Esophagus mucosa (tissue), 1 donor: ENCODE measurements around the gene PDE10A. TPM values are rescaled to one million over a fixed set of nuclear protein-coding genes. Genes with fewer than 3 reads are reported as not detected.
A peak's percentile ranks its signal among the peaks of the same experiment; 100 is the strongest.
"Not testable (repeated sequence)": the region's sequence is repeated elsewhere in the genome, so short reads cannot be mapped to it uniquely, and the experiment has no call there.

ENCODE experiments used
- ATAC-seq: fragments of 200-7000 bp; cut with Tn5 transposase; one replicate; pipeline ENCODE4 v1.9.1; 2020
- total RNA-seq: library from RNA; stranded (reverse); gene quantifications from one replicate; pipeline ENCODE4 v1.2.4, GENCODE V29; 2023
- donor health status: DM: yes; HTN: yes; CAD: no.

The PDE10A gene
- total RNA-seq, 1 donor from 2014 or later: 0.72 TPM

DNA sequence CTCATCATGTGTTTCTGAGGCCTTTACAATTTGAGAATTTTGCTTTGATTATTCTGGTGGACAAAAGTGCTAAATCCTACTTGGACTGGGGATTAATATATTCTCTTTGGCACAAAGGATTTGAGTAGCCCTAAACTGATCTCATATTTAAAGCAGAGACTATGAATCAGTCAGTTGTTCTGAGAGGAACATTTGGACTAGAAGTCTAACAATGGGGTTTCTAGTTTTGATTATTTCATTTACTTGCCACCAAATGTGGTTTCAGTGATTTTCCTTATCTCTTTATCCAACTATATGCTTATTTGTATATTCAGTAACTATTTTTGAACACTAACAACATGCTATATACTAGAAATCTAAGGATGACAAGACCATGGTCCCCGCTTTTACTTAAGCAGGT lies 81.4 kb downstream of the PDE10A start:
- no peak for ATAC-seq

DNA sequence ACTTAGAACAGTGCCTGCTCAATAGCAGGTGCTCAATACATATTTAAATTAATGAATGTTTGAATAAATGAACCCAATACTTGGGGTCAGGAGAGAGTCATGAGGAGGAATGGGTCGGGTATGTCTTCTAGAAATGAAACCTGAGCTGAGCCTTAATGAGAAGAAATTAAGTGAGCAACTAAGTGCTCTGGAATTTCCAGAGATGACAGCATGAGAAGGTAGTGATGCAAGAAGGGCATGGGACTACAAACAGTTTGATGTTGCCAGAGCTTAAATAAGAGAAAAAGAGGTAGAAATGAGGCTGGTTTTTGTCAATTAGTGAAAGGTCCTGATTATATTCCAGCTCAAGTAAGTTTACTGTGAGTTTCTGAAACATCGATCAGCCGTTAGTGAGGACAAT lies 82.9 kb downstream of the PDE10A start:
- no peak for ATAC-seq

DNA sequence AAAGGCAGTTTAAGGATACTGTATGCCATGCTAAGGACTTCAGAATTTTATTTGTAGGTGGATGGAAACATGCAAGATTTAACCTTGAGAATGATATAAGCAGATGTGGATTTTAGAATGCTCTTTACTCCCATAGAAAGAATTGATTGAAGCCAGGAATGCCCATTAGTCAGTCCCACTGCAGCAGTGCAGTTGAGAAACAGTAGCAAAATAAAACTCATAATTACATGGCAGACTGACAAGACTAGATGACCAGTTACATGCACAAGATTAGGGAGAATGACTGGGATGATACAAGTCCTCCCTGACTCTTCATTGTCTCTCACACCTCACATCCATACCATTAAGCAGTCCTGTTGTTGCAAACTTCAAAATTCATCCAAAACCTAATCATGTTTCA lies 83.9 kb downstream of the PDE10A start:
- ATAC-seq: no peak

DNA sequence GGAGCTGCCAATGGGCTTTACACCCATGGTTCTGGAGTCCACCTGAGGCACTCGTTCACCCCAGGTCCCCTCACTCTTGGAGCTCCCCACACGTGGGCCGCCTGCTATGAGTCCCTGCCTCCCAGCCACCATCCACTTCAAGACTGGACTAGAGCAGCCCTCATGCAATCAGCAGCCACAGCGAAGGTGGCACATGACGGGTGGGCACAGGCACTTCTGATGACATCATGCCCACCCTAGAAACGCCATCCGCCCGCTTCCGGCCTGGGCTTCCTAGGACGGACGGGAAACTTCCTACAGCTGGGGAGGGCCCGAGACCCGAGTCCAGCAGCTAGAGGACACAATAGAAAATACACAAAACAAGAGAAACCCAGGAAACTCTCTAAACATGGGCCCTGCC lies 85.5 kb downstream of the PDE10A start:
- no peak for ATAC-seq

DNA sequence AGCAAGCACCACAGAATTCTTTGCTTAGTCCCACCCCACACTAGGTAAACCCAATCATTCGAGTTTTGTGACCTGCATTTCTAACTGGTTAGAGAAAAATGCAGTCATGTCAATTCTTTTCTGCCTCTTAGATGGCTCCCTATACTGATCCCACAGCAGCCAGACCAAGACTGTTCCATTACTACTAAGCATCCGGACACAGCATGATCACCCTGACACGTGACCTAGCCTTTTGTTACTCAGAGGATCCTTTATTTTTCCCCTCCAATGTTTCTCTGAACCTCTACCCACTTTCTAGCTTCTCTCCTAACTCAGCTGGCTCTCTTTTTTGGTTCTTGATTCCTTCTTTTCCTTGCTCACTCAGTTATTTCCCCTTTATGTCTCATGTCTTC lies 87.9 kb downstream of the PDE10A start:
- no peak for ATAC-seq

DNA sequence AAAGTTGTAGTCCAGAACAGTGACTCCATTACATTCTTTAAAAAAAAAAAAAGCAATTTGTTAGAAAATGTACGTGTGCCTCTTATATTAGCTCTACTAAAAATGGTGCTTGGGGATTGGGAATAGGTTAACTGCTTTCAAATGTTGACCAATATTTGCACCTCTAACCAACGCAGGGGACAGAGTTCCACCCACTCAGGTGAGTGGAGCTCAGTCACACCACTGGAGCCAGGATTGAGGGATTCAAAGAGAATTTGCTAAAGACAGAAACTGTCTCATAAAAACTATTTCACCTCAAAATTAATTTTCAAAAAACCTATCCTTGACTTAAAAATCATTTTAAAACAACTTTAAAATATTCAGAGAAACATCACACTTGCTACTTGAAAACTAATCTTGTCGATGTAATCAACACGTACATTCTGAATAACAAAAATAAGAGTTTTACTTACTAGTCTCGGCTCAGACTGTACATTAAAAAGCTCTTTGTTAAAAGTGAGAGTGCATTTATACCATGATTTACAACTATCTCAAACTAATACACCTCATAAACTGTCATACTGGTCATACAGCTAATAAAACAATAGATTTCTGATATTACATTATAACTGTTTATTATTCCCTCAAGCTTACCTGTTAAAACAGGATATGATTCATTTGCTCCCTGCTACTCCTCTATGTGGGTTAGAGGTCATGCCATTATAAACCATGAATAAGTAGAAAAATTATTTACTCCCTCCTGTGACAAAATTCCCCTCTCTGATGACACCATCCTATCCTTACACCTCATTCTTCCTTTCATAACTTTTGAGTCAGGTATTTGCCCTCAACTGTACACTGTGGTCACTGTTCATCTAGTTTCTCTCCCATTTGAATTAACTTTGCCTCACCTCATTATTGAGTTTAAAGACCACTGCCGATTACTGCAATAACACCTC lies 88.6 kb downstream of the PDE10A start:
- ATAC-seq: peak; percentile 93

DNA sequence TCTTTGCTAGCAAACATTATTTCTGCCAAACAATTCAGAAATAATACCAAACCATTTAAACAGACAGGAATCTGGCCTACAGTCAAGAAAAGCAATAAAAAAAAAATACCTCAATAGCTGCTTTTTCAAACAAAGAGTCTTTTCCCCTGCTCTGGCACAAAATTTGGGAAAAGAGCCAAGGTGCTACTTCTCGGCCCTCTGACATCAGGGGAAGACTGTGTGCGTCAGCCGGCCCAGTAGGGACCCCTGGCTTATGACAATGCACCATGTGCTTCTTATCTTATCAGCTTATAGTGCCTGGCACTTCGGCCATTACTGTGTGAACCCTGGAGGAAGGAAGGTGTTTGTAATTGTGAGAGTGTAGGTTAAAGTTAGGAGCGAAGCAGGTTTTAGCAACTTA lies 89.4 kb downstream of the PDE10A start:
- peak; percentile 45 for ATAC-seq

DNA sequence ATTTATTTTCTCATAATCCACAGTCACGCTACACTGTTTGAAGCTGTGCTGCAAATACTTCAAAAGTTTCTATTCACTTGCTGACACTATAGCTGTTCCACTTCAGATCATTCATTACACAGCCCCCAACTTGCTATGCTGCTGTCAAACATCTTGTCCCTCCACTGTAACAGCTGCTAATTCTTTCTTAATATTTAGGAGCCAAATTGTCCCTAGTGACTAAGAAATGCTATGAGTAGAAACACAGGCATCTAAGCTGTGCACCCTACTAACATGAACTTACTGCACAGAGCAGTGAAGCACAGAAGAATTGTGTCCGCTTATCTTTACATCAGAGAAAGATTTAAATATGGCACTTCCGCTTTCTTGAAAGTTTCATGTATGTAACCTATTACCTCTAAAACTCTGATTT lies 91.3 kb downstream of the PDE10A start:
- ATAC-seq: no peak

DNA sequence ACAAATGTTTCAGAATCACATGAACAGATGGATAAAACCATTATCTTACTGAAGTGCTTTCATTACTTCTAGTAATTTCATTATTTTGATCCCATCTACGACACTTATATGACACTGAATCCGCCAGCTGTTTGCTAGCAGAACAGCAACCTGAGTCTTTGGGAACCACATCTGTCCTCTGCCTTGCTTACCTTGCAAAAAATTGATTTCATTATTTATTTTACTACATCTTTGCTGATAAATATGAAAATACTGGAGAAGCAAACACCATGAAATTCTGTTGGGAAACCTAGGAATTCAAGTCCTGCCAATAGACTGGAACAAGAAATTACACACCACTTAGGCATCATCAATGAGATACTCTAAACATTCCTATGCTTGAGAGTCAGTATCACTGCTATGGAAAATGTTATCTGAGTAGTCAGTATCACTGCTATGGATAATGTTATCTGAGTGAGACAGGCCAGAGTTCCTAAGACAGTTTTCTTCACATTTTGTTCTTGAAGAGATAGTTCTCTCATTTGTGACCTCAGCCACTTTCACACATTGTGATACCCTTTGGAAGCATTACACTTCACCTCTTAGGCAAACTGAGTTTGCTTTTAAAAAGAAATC lies 91.9 kb downstream of the PDE10A start:
- no peak for ATAC-seq

DNA sequence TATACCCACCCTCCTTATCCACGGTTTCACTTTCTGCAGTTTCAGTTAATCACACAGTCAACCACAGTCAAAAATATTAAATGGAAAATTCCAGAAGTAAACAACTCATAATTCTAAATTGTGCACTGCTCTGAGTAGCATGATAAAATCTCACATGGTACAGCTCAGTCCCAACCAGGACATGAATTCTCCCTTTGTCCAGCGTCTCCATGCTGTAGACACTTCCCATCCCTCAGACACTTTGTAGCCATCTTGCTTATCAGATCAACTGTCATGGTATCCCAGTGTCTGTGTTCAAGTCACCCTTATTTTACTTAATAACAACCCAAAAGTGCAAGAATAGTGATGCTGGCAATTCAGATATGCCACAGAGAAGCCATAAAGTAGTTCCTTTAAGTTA lies 94.7 kb downstream of the PDE10A start:
- ATAC-seq: no peak

DNA sequence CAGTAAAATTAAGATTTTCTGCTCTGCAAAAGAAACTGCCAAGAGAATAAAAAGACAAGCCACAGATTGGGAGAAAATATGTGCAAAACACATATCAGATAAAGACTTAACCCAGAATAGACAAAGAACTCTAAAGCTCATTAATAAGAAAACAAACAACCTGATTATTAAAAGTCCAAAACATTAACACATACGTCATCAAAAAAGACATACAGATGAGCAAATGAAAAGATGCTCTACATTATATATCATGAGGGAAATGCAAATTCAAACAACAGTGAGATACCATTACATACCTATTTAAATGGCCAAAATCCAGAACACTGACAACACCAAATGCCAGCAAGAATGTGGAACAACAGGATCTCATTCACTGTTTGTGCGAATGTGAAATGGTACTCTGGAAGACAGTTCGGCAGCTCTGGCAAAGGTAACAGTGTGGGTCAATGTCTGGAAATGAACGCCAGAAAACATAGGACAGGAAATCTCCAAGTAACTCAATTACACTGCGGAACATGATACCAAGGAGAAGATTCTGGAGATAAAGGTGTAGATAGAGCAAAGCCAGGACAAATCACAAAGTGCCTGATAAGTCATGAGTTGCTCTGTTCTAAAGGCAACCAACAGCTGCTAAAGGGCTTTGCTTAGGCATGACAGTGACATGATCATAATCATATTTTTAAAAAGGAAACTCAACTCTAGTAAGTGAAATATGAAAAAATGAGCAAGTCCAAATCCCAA lies 96.8 kb downstream of the PDE10A start:
- ATAC-seq: no peak

DNA sequence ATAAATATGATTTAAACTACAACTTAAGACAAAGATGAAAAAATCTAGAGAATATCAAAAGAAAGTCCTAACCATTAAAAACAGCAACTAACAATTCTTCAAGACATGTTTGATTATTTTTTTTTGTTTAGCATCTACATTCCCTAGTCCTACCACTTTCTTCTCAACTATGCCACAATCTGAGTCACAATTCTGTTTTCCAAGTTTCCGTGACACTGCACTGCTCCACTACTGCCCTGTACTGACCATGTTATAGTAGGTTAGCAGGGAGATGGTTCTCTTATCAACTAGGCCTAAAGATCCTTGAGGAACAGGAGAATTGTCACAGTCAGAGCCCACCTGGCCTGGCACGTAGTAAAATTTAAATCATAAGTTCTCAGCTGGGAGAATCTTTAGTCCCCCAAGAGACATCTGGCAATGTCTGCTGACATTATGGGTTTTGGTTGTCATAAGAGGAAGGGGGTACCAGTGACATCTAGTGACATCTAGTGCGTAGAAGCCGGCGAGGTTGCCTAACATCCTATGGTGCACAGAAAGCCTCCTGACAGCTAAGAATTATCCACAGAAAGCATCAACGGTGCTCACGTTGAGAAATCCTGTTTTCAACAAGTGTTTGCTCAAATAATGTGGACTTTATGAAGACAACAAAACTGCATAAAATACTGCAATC lies 100.5 kb downstream of the PDE10A start:
- no peak for ATAC-seq

DNA sequence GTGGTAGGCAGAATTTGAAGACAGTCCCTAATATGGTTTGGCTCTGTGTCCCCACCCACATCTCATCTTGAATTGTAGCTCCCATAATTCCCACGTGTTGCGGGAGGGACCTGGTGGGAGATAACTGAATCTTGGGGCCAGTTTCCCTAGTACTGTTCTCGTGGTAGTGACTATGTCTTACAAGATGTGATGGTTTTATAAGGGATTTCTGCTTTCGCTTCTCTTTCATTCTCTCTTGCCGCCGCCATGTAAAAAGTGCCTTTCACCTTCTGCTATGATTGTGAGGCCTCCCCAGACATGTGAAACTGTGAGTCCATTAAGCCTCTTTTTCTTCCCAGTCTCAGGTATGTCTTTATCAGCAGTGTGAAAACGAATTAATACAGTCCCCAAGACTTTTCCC lies 103.4 kb downstream of the PDE10A start:
- no peak for ATAC-seq

DNA sequence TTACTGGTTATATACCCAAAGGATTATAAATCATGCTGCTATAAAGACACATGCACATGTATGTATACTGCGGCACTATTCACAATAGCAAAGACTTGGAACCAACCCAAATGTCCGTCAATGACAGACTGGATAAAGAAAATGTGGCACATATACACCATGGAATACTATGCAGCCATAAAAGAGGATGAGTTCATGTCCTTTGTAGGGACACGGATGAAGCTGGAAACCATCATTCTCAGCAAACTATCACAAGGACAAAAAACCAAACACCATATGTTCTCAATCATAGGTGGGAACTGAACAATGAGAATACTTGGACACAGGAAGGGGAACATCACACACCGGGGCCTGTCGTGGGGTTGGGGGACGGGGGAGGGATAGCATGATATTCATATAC lies 104.9 kb downstream of the PDE10A start:
- ATAC-seq: not testable (repeated sequence)

DNA sequence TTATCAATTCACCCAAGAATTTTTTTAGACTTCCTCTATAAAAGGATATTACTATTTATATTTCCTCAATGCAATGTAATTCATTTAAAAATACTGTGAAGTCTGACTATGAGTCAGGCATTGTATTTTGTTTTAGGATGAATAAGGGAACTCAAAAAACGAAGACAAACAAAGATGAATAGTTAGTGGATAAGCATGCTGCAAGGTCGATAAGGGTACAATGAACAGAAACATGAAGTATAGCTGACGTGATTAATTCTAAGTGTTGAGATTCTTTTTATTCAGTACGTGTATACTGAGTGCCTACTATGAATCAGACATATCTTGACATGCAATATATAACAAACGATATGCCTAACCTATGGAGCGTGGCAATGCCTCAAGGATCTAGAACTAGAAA lies 105.4 kb downstream of the PDE10A start:
- peak; percentile 31 for ATAC-seq

DNA sequence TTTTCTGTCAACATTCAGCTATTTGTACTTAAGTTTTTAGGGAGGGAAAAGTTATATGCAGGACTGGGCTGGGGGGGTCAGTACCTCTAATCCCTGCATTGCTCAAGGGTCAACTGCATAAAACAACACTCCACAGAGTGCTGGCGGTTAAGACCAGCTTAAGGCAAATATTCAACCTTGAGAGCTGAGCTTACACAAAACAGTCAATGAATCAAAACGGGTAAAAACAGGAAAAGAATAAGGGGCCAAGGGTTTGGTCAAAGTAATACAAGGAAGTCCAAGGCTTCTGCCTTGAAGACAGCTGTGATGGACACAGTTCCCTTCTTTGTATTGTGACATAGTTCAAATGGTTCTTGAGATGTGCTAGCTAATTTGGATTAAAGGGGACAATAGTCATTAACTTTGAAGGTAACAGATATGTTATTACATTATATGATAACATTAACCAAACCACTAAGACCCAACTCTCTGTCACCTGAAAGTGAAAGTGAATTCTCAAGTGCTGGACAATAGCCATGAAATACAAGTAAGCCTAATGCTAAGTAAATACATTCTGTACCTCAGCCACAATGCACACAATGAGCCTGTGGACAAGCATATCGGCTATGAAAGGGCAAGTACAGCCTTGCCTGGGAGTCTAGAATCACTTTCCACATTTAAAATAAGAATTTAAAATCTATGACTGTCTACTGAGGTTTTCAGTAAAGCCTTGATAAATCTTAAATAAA lies 106.8 kb downstream of the PDE10A start:
- peak; percentile 80 for ATAC-seq

DNA sequence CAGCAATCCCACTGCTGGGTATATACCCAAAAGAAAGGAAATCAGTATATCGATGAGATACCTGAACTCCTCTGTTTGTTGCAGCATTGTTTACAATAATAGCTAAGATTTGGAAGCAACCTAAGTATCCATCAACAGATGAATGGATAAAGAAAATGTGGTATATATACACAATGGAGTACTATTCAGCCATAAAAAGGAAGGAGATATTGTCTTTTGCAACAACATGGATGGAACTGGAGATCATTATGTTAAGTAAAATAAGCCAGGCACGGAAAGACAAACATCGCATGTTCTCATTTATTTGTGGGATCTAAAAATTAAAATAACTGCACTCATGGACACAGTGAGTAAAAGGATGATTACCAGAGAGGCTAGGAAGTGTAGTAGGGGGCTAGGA lies 108.4 kb downstream of the PDE10A start:
- not testable (repeated sequence) for ATAC-seq

DNA sequence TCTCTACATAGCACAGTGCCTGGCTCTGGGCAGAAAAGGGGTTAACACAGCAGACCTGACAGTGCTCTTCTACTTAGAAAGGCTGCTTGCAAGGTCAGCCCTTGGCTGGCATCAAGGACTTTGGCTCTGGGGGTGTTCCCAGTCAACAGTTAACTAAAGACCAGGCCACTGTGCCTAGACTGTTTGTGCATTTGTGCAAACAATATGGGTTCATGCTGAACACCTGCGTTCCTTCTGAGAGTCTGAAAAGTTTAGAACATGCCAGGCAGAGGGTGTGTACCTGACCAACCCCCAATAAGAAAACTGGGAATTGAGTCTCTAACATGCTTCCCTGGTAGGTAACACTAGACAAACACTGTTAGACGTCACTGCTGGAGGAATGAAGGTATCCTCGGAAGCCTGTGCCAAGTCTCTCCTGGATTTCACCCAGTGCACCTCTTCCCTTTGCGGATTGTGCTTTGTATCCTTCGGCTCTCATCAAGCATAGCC lies 110.7 kb downstream of the PDE10A start:
- peak; percentile 15 for ATAC-seq

DNA sequence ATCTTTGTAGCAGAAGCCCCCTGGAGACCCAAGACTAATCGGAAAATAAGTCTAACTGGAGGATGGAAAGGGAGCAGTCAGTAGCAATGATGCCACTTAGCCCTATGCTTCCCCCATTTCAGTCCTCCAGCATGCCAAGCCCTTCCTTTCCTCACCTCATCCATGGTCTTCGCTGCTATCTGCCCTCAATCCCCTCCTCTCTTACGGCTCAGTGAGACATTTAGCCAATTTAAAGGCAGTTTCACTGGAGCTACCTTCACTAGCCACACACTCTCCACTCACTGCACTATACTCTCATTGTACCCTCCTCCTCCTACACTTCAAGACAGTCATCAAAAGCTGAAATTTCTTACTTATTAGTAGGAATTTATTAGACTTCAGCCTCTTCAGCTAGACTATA lies 111.2 kb downstream of the PDE10A start:
- no peak for ATAC-seq

DNA sequence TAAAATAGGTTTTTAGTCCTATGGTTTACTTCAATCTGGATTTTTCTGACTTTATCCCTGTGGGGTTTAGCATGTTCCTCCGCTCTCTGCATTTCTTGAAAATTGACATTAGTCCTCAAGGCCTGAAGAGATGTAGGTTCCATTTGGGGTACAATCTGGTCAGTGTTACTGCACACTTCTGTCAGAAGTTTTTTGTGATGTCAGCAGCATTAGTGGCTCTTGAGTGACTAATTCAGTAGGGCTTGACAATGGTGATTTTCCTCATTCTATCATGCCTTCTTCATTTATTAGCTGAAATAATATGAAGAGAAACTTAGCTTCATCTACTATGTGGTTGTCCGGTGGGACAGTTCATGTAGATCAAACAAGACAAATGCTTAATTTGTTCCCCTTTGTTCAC lies 114.6 kb downstream of the PDE10A start:
- ATAC-seq: no peak

DNA sequence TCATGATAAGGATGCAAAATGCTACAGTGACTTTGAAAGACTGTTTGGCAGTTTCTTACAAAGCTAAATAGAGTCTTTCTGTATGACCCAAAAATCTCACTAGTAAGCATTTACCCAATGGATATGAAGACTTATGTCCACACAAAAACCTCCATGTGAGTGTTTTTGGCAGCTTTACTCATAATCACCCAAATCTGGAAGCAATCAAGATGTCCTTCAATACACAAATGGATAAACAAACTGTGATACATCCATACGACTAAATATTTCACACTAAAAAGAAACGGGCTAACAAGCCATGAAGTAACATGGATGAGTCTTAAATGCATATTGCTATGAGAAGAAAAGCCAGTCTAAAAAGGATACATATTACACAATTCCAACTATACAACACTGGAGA lies 117.2 kb downstream of the PDE10A start:
- no peak for ATAC-seq

DNA sequence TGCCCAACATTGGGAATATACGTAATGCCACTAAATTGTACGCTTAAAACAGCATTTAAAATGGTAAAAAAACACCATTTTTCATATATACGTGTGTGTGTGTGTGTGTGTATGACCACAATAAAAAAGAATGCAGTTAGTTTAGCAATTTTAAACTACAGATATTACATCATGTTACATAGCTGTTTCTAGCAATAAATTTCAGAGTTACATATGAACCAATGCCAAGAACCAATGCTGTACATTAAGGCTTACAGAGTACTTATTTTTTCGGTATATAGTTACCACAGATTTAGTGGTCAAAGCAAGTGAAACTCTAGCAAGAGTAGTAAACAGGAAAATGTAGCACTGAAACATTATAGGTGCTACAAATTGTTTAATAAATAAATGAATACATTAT lies 119.3 kb downstream of the PDE10A start:
- ATAC-seq: no peak
